NCI-H460 (cell line): ENCODE results near the gene HOXA2. TPM values are rescaled to one million over a fixed set of nuclear protein-coding genes. Genes with fewer than 3 reads are reported as not detected.

ENCODE experiments used
- DNase-seq: peaks from one replicate; pipeline ENCODE4 v3.0.0-alpha.2; 2016; ENCODE audit warnings: low read depth; ENCODE audit errors: extremely low read depth
- total RNA-seq: library from RNA; depleted of rRNA; stranded (reverse); fragments of >200 nt; shearing (Covaris generic); gene quantifications from 2 replicates; pipeline ENCODE4 v1.2.3, GENCODE V29; 2014

Gene HOXA2
- total RNA-seq, 1 experiment from 2014 or later, result 1.8 TPM

DNA sequence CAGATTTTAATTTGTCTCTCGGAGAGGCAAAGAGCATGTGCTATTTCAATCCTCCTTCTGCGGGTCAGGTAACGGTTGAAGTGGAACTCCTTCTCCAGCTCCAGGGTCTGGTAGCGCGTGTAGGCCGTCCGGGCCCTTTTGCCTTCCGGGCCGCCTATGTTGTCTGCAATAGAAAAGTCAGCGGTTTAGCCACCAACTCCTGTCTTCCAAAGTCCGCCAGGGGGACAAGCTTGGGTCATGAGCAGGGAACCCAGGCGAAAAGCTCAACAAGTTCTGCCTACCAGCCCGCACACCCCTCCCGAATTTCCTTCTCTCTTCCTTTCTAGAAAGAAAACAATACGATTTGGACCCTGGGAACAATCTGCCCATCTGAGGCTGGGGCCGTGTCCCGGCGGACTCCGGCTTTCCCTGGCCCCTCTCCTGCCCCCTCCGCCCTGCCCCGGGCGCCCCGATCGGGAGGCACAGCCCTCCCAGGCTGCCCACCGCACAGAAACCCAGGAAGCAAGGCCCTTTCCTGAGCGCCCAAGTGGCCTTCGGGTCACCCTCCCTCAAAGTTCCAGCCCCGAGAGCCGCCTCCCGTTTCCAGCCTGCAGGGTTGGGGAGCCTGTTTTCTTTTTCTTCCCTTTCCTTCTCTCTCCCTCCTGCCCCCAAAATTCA lies 39.6 kb upstream of the HOXA2 start:
- no peak for DNase-seq

DNA sequence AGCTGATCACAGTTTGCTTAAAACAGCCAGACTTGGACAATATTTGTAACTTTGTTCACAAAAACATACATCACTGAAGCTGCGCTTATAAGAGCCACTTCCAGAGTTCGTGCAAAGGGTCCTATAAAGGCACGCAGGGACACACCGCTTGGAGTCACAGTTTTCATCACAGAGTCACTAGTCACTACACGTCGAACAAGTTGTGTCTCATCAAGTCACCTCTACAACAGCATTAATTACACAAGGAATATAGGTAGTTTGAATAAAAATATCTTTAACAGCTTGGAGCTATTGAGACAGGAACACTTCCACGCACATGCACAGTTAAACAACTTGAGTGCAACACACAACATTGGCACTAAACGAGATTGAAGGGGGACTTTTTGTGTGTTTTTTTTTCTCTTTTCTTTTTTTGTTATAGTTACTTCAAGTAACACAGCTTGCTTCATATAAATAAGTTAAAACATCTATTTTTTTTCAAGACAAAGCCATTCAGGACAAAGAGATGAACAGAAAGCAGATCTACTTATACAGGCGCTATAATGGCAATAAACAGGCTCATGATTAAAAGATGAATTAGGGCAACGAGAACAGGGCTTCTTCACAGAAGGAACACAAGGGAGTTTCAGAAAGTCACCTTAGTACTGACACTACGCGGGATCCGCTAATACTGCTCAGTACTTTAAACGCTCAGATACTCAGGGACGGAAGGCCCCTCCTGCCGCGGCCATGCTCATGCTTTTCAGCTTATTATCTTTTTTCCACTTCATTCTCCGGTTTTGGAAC lies 38.8 kb upstream of the HOXA2 start:
- no peak for DNase-seq

DNA sequence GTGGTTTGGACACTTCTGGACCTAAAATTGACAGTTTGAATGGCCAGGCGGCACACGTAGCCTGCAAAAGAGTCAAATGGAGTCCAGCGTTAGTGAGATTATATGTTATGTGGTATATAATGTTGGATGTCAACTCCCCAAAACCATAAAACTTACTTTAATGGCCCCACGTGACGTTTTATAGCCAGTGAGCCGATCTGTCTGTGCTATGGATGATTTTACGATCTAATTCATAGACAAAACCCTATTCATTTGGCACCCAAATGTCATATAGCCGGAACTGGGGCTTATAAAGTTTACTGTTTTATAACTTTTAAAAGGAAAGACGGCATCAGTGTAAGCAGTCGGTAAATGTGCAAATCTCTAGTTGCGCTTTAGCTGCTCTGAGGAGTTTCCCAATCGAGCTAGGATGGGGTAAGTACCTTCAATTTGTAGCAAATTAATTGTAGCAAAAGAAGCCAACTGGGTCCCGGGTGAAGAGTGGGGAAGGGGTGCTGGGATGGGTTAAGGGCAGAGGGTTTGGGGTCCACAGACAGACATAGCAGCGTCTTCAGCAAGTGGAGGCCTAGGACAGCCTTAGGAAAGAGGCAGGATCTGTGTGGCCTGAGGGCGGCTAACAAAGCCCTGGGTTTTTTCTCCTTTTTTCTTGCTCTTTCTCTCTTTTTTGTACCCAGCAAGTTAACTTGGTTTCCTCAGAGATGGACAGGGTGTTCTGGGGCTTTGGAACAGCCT lies 37.8 kb upstream of the HOXA2 start:
- no peak for DNase-seq

DNA sequence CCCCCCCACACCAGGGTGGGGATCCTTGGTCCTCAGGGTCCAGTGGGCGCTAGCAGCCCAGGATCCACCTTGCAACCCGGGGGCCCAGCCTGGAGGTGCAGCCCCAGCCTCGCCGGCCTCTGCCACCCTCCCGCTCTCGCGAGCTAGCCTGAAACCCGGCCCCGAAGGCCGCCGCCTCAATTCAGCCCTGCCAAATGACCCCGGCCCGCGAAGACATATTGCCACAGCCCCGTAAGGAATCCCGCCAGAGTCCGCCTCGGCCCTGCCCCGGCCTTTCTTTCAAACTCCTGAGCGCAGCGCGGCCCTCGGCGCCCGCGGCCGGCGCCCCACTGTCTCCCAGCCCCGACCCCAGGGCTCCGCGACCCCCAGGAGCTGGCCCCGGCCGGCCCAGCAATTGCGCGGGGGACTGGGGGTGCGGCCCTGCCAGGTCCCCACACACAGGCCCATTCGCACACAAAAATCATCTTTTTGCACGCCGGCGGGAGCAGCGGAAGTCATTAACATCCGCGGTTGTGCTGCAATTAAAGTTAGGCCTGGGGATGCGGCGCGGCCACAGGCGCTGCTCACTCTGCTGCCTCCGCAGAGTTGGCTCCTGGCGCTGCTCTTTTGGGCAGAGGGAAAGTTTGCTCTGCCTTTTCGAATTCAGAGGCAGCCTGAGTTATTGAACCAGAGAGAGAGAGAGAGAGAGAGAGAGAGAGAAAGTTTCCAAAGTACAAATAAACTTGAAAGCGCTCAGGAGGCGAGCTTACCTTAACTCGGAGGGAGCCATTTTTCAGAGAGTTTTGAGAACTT lies 37.0 kb upstream of the HOXA2 start:
- no peak for DNase-seq

DNA sequence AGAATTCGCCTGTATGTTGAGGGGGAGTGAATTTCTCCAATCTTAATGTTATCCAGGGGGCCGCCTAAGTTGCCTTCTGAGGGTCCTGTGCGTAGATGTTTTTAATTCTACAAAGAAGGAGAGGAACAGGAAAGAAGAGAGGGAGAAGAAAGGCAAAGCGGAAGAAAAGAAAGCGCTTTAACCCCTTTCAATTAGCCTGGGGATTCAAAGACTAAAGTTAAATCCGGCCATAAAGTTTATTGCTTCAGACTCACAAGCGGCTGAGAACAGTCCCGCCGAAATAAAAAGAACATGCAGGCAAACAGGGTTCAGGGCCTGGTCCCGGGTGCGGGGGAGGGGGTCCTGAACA lies 36.5 kb upstream of the HOXA2 start:
- no peak for DNase-seq

DNA sequence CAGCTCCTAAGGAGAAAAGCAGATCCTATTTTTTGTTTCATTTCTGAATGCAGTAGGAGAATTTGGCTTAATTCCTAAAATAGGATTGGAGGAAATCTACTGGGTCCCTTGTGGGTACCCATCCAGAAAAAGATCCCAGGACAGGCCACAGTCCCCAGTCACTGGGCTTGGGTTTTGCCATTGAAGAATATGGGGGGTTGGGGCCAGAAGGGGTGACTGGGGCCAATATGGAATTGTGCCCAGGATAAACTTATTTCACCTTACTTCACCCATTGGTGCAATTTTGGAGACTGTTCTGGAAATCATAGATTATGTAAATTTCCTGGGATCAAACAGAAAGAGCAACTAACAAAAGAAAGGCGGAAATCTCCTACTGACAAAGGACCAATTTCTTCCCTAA lies 36.0 kb upstream of the HOXA2 start:
- no peak for DNase-seq

DNA sequence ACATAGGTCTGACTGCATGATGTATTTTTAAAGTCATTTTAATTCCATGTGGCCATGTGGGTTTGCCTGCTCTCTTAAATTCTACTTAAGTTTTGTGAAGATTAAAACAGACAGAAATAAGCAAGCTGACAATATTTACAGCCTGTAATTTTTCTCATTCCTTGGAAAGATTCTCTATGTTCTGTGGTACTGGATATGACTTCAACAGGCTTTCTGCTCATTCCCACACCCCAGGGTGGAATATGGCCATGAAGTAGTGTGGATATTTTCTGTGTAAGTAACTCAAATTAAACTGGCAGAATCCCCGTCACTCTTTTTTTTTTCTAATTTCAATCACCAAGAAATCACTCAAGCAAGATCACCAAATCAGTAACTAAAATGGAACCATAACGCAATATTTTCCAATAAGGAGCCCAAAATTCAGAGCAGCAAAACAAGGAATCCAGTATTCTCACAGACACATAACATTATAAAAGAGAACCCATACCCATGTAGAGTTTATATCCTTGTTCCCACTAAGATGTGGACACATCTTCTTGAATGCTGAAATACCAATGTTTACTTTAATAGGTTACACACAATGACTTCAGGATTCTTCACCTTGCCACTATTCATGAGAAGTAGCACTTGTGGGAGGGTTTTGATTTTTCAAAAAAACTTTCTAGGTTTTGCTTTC lies 35.3 kb upstream of the HOXA2 start:
- DNase-seq, result no peak

DNA sequence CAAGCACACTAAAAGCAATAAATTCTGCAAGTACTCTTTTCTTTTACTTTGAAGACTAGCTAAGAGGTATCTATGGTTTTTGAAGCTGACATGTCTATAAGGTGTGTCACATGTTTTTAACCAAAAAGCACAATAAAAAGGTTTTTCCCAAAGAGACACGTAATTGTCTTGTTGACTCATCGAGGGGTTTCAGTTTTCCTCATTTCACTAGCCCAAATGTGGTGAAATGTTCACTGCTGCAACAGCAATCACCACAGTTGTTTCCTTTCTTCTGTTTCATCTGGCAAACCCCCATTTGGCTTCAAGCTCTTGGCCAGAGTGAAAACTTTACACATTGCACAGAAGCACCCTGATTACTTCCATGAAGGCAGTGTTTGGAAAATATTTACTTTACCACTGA lies 31.9 kb upstream of the HOXA2 start:
- DNase-seq, result no peak

DNA sequence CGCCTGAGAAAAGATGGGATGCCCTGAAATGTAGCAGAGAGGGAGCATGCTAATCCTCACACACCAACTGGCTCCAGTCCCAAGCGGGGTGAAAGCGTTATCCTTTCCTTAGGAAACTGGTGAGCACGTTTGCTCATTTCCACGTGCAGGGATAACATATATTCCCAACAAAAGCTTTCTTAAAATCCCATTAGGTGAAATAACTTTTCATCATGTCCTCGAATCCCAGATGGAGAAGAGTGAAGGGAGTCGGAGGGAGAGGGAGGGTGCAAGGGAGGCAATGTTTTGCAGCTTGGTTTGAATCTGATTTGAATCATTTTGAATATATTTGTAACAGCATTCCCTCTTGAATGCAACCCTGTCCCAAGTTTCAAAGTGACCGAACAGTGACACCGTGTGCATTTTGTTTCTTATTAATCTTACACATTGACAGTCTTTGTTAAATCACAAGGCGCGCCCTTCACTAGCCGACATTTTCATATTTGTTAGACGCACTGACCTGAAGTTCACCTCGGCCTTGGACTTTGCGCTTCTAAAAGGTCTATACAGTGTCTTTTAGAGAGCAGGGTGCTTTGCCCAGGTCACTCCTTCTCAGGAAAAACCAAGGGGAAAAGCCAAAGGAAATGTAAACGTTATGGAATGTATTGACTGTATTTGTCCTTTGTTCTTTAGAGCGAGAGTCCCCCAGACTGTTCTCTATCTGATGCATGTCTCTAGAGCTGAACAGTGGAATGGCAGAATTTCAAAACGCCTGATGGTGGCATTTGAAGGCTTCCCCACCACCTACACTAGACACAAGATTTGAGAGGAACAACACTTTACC lies 31.1 kb upstream of the HOXA2 start:
- DNase-seq, result no peak

DNA sequence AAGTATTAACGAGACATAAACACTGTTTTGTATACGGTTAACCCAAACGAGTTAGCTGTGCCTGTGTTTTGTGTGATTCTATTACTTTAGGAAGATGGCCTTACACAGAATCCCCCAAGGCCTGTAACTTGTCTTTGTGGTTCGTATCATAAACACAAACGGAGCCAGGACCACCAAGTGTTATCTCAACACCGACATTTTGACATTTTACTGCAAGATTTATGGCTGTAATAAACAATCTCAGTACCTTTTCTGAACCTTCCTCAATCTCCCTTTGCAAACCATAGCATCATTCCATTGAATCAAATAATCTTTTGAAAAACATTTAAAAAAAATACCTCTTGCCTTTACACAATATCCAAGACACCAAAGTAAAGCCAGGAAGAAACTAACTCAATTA lies 30.5 kb upstream of the HOXA2 start:
- DNase-seq, result no peak

DNA sequence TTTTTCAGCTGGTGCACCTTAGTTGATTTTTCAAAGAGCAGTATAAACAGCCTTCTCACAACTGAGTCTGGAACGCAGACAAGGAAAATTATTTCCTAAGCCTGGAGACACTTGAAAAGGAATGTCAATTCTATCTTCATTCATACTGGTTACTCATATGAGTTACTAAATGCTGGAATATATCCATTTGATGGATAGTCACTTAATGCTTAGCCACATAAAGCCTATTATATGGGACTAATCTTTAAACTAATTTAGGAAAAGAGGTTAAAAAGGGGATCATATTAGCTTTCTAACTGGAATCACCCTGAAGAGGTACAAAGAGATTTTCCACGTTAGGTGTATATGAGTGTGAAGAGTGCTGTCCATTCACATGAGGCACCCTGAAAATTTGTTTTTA lies 29.7 kb upstream of the HOXA2 start:
- no peak for DNase-seq

DNA sequence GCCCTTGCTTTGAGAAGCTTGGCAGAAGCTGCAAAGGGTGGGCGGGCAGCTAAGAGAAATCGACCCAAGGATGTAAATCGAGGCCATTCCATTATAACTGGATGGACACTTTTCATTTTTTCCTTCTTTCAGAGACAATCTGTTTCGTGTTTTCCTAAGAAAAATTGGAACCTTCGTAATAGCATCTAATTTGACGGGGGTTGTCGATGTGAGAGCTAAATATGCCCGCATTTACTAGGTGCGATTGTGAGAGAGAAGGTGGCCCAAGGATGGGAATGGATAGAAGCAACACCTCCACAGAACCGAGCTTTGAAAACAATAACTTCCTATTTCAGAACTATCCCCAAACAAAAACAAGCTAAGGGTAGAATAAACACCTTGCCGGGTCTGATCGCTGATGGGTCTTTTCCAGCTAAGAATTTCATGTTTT lies 28.9 kb upstream of the HOXA2 start:
- DNase-seq, result no peak

DNA sequence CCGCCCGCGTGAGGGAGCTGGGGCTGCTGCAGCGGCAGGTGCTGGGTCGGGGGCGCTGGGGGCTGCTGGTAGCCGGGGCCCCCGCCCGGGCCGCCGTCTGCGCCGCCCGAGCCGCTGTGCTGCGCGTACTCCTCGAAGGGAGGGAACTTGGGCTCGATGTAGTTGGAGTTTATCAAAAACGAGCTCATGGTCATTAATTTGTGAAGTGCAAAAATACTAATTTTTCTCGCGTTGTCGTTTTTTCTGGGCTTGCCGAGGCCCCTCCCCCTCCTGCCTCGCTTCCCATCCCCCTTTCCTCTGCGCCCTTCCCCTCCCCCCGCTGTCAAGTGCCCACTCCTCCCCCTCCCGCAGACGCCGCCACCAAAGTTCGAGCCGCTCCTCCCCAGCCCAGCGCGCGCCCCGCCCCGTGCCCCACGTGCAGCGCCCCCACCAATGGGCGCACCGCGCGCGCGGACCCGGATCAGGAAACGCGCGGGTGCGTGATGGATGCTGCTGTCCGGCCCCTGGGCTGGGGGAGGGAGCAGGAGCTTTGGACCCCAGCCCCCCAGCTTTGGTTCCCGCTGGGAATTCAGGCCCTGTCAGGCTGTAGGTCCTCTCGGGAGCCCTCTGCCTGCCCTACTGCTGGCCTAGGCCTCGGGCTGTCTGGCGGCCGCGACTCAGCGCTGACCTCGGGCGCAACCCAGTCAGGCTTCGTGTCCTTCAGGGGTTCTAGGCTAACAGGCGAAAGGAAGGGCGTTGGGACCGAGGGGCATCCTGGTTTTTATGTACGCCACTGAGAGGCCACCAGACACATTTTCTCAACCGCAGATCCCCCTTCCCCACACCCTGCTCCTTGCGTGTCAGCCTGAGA lies 28.3 kb upstream of the HOXA2 start, which contains the start of gene HOXA4:
Gene HOXA4, minus strand, starts transcription at position 218 of the 850 bp plus-strand sequence. Its CDS starts 24 bp downstream, at position 194.
- DNase-seq, result no peak

DNA sequence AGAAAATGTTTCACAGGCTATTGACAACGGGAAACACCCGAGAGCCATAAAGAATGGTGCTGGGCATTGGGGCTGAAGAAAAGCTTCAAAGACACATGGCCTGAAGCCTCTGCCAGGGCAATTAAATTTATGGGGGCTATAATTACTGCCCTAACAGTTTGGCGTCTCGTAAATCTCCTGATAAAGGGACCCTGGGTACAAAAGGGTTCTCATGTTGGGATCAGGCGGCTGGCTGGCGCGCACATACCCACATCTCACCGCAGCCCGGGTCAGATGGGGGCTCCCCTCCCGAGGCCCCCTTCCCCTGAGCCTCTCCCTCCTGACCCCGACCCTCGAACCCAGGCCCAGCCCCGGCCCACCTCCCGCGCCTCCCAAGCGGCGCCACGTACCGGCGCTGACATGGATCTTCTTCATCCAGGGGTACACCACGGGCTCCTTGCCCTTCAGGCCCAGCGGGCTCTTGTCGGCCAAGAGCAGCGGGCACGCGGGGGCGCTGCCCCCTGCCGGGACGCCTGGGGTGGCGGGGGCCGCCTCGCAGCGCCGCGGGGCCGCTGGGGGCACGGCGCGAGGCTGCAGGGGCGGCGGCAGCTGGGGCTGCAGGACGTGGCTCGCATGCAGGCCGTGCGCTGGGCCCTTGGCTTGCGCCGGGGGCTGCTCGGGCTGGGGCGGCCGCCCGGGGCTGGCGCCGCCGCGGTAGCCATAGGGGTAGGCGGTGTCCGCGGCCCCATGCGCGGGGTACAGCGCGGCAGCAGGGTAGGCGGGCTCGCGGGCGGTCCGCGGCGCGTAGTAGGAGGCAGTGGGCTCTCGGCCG lies 27.5 kb upstream of the HOXA2 start:
- DNase-seq, result no peak

DNA sequence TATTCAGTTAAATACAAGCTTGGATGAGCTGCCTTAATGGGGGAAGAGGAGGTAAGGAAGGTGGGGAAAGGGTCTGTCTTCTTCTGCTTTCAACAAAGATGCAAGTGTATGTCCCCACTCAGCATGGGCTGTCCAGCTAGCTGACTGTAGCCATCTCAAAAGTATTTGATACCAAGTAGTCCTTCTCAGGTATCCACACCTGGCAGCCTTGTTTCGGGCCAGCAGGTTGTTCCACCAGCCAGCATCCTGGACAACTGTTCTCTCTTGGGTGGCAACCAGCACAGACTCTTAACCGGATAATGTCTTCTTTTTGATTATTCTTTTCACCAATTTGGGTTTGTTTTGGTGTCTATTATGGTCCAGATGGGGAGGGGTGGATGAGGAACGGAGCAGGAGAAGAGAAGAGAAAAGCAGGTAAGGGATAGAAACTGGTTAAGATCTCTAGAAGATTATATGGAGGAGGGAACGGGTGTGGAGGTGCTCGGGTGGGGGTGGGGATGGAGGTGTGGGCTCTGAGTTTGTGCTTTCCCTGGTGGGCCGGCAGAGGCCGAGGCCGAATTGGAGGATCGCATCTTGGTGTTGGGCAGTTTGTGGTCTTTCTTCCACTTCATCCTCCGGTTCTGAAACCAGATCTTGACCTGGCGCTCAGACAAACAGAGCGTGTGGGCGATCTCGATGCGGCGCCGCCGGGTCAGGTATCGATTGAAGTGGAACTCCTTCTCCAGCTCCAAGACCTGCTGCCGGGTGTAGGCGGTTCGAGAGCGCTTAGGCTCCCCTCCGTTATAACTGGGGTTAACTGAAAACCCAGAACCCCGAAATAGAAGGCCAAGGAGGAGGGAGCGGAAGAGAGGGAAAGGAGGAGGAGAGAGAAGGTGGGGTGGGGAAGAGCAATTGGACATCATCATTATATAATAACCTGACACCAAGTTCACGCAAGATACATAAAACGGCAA lies 26.6 kb upstream of the HOXA2 start:
- DNase-seq, result no peak

DNA sequence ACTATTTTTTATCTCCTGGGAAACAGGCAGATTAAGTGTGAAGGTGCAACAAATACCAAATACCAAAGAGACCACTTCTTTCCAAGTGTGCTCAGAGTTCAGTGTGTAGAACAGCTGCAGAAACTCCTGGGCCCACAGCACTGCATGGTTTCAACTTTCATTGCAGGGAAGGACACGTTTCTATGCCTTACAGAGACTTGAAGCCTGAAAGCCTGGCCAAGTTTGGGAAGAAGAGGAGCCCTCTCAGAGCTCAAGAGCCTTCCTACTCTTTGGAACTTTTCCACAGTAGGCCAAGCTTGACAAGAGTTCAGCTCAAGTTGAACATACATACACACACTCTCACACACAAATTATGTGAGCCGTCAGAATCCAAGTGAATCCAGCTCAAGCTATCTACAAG lies 25.6 kb upstream of the HOXA2 start:
- DNase-seq, result no peak
